ENCODE data around the gene SKOR2. TPM values are rescaled to one million over a fixed set of nuclear protein-coding genes. Genes with fewer than 3 reads are reported as not detected.

SKOR2 gene
- total RNA-seq, 3 donors from 2014 or later (not counting 1 experiment from before 2014, with no cell fraction given) = not detected

DNA sequence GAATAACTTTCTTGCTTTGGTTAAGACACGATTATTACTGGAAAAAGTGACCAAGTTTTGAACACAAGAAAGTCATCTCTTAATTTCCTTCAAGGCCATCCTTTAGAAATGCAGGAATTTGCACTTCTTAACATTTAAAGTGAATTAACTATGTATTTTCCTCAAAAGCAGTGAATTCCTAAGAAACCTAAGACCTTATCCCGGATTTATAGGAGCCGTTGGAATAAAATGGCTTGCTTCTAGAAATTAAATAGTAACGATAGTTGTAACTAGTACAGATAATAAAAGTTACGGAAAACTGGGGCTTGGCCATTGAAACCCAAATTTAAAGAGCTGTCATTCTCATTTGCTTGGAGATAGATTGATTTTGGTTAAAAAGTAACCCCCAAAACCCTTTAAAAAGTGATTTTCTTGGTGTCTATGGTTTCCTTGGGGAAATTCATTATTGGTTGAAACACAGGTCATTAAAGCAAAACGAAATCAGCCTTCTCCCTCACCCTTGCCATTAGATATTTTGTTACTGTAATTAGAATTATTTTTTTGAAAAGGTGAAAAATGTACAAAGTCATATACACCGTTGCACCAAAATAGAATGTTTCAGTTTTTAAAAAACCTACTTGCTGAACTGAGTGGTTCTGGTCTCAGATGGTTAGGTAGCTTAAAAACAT lies 2.0 kb downstream of the SKOR2 start:
- Histone ChIP-seq H3K27me3 (ENCODE audit: control insufficient read depth, insufficient read depth, low read length) (peaks cover 39% of the 10 kb centered on the region), H3K9me3 (ENCODE audit: control insufficient read depth, insufficient read depth, low read length) (no peaks in the 10 kb centered on the region), H3K4me3 (ENCODE audit: low read length) (no peak overlapping the region), H3K4me1 (ENCODE audit: control insufficient read depth, insufficient read depth, low read length) (no peaks in the 10 kb centered on the region), H3K27ac (ENCODE audit: low read length) (no peak overlapping the region), H3K36me3 (ENCODE audit: control insufficient read depth, insufficient read depth, low read length) (no peaks in the 10 kb centered on the region)
- ATAC-seq = no peak
- Mint-ChIP-seq H3K27me3 (ENCODE audit: low read depth in 2 of 2) (peaks cover 68 to 75% of the 10 kb centered on the region in 2 donors), H3K4me1 (no peaks in the 10 kb centered on the region), H3K36me3 (peaks cover 7% of the 10 kb centered on the region), H3K27ac (no peak overlapping the region), H3K9me3 (no peaks in the 10 kb centered on the region), H3K4me3 (no peak overlapping the region)
- DNase-seq = no peak
- 11% methylated on average over 5 of the region's 7 CpGs for WGBS (ENCODE audit: insufficient coverage)
- intact Hi-C loops (cut with micrococcal nuclease) = no loop called here
- TF ChIP-seq, protein P1, sequence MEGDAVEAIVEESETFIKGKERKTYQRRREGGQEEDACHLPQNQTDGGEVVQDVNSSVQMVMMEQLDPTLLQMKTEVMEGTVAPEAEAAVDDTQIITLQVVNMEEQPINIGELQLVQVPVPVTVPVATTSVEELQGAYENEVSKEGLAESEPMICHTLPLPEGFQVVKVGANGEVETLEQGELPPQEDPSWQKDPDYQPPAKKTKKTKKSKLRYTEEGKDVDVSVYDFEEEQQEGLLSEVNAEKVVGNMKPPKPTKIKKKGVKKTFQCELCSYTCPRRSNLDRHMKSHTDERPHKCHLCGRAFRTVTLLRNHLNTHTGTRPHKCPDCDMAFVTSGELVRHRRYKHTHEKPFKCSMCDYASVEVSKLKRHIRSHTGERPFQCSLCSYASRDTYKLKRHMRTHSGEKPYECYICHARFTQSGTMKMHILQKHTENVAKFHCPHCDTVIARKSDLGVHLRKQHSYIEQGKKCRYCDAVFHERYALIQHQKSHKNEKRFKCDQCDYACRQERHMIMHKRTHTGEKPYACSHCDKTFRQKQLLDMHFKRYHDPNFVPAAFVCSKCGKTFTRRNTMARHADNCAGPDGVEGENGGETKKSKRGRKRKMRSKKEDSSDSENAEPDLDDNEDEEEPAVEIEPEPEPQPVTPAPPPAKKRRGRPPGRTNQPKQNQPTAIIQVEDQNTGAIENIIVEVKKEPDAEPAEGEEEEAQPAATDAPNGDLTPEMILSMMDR (IDR thresholded peaks at IDR 0.05) = no peak

- H3K9me3 ChIP-seq (ENCODE audit: control insufficient read depth, insufficient read depth, low read length) = no peaks in the 10 kb centered on the region
- H3K36me3 ChIP-seq (ENCODE audit: control insufficient read depth, insufficient read depth, low read length) = no peaks in the 10 kb centered on the region
- peaks cover 43% of the 10 kb centered on the region for H3K27me3 ChIP-seq (ENCODE audit: control insufficient read depth, insufficient read depth, low read length)
- Mint-ChIP-seq H3K4me3 (no peak overlapping the region), H3K9me3 (no peaks in the 10 kb centered on the region), H3K27ac (no peak overlapping the region), H3K27me3 (ENCODE audit: low read depth in 2 of 2) (peaks cover 67 to 75% of the 10 kb centered on the region in 2 donors), H3K36me3 (peaks cover 7% of the 10 kb centered on the region), H3K4me1 (no peaks in the 10 kb centered on the region)
- 17% methylated on average over 62 of the region's 62 CpGs for WGBS (ENCODE audit: insufficient coverage)
- H3K27ac ChIP-seq (ENCODE audit: low read length) = no peak overlapping the region
- TF ChIP-seq, protein P1 (IDR thresholded peaks at IDR 0.05) = no peak
- no peak for ATAC-seq
- no peak overlapping the region for H3K4me3 ChIP-seq (ENCODE audit: low read length)
- no peak for DNase-seq
- intact Hi-C loops (cut with micrococcal nuclease) = no loop called here
- no peaks in the 10 kb centered on the region for H3K4me1 ChIP-seq (ENCODE audit: control insufficient read depth, insufficient read depth, low read length)
Measured at GRCh38 chr18:47248604-47249313, 2.7 kb downstream of the SKOR2 start.

- Mint-ChIP-seq H3K27ac (no peak overlapping the region), H3K36me3 (peaks cover 7% of the 10 kb centered on the region), H3K4me1 (no peaks in the 10 kb centered on the region), H3K9me3 (no peaks in the 10 kb centered on the region), H3K27me3 (ENCODE audit: low read depth in 2 of 2) (peaks cover 66 to 76% of the 10 kb centered on the region in 2 donors), H3K4me3 (no peak overlapping the region)
- TF ChIP-seq, protein P1 (IDR thresholded peaks at IDR 0.05) = no peak
- DNase-seq (no peak), ATAC-seq (no peak)
- H3K4me3 ChIP-seq (ENCODE audit: low read length) = no peak overlapping the region
- H3K27ac ChIP-seq (ENCODE audit: low read length) = no peak overlapping the region
- H3K27me3 ChIP-seq (ENCODE audit: control insufficient read depth, insufficient read depth, low read length) = peaks cover 42% of the 10 kb centered on the region
- intact Hi-C loops (cut with micrococcal nuclease) = no loop called here
- no peaks in the 10 kb centered on the region for H3K9me3 ChIP-seq (ENCODE audit: control insufficient read depth, insufficient read depth, low read length)
- H3K36me3 ChIP-seq (ENCODE audit: control insufficient read depth, insufficient read depth, low read length) = no peaks in the 10 kb centered on the region
- WGBS (ENCODE audit: insufficient coverage) = 12% methylated on average over 61 of the region's 61 CpGs
- H3K4me1 ChIP-seq (ENCODE audit: control insufficient read depth, insufficient read depth, low read length) = no peaks in the 10 kb centered on the region
Measured at GRCh38 chr18:47248115-47248603, 3.3 kb downstream of the SKOR2 start.
